NOMO-1 (cell line): ENCODE data around the gene SLC6A6.
"Not testable (repeated sequence)": the region's sequence is repeated elsewhere in the genome, so short reads cannot be mapped to it uniquely, and the experiment has no call there.

Source experiments
- DNase-seq, 2 experiments: peaks; one replicate each; lab custom pipeline; 2025; ENCODE audit not compliant: unreplicated experiment in 2 of 2; lab: John Stamatoyannopoulos, UW

The SLC6A6 gene

DNA sequence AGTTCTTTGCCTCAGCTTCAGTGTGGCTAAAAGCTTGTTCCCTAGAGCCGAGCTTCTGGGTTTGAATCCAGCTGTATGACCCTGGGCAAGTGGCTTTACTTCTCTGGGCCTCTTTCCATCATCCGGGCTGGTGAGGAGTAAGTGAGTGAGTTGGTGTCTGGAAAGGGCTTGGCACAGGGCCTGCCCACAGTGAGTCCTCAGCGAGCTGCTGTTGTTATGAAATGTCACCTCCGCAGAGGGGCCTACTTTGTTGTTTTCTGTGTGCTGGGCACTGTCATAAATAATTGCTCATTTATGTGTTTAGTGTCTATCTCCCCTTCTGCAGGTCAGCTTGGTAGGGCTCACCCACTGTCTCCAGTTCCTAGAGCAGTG, 31.7 kb downstream of the SLC6A6 start:
- DNase-seq: peak in 1 of 2 experiments; percentile 56

DNA sequence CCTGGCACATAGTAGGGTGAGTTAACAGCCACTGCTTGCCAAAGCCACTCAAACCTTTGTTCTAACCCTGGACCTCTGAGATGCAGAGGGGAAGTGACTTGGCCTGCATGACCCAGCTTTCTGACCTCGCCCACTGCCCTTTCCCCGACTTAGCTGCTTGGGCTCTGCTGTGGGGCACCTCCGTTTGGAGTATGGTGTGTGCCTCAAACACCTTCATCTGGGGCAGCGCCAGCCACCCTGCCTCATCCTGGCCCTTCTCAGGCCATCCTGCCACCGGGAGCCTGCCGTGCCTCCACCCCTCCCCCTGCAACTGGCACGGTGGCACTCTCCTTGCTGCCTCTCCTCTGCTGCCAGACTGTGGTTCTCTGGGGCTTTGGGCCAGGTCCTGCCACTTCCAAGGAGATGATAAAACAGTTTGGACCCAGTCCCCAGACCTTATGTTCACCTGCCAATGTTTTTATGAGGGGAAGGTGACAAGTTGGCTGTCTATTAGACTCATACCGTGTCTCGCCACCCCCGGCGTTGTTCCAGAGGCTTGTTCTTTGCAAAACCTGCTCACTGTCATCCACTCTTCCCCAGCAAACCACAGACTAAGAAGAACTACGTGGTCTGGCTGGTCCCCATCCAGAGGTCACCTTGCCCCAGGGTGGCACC, 32.2 kb downstream of the SLC6A6 start:
- peak in 1 of 2 experiments; percentile 56 for DNase-seq

GRCh38 chr3:14435175-14436014, 33.0 kb downstream of the SLC6A6 start:
- no peak for DNase-seq

- no peak for DNase-seq
Observed at GRCh38 chr3:14436954-14437281, 34.5 kb downstream of the SLC6A6 start.

DNA sequence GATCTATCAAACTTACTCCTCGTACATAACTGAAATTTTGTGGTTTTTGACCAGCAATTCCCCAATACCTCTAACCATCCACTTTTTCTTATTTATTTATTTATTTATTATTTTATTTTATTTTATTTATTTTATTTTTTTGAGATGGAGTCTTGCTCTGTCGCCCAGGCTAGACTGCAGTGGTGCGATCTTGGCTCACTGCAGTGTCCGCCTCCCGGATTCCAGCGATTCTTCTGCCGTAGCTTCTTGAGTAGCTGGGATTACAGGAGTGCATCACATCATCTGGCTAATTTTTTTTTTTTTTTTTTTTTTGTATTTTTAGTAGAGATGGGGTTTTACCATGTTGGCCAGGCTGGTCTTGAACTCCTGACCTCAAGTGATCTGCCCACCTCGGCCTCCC, 35.3 kb downstream of the SLC6A6 start:
- not testable (repeated sequence) for DNase-seq

DNA sequence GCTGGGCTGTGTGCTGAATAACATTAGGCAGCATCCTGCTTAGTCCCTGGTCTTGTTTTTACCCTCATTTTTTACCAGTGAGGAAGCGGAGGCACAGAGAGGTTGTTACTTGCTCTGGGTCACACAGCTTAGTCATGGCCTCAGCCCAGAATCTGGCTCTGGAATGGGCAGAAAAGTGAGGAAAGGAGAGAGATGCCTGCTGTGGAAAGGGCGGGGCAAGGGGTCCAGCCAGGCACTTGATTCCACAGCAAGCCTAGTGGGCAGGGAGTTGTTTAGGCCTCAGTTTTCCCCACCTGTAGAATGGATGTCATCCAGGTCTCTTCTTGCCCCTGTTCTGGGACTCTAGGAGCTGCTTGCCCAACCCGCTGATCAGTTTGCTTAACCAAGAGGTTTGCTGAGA, 35.9 kb downstream of the SLC6A6 start:
- no peak for DNase-seq

DNA sequence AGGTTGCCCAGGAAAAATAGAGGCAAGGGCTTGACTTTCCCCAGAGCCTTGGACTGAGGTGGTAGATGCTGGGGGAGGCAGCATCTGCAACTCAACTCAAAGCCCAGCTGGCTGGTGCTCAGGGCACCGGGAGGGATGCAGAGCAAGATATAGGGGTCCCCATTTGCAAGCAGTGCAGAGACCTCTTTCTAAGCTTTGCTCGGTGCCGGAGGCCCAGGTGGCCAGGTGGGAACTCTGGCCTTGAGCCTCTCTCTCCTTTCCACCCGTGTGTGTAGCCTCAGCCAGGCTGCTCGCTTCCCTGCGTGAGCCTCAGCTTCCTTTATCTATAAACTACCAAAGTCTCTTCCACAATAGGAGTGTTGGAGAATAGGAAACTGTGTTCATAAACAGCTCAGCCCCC, 36.5 kb downstream of the SLC6A6 start:
- no peak for DNase-seq

- peak; percentile 82 to 86 for DNase-seq
Observed at GRCh38 chr3:14439501-14440167, 37.2 kb downstream of the SLC6A6 start.

- DNase-seq: peak in 1 of 2 experiments; percentile 8
Observed at GRCh38 chr3:14440168-14440518, 37.7 kb downstream of the SLC6A6 start.

DNA sequence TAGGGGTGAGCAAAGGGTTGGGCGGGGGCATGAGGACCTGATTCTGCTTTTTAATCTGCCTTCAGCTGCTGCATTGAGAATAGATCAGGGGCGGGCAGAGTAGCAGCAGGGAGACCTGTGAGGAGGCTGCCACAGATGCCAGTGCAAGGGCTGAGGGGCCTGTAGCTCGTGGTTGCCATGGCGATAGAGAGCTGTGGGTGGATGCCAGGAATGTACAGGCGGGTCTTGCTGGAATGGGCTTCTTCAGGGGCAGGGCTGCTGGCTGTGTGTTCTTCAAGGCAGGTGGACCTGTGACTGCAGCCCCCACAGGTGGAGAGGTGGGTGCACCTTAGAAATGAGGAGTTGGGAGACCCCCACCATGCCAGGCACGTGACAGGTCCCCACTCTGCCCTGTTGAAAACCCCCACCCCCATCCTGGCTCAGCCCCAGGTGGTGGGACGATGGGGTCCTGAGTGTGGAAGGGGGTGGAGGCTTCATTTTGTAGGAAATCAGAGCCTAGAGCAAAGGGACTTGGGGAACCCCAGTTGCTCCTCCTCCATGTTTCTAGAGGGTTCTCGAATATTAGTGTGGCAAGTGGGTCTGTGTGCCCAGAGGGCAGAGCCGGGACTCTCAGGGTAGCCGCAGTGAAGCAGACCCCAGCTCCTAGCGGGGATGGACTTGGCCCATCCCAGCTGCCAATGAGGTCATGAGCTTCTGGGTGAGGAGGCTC, 38.3 kb downstream of the SLC6A6 start:
- DNase-seq: no peak

DNA sequence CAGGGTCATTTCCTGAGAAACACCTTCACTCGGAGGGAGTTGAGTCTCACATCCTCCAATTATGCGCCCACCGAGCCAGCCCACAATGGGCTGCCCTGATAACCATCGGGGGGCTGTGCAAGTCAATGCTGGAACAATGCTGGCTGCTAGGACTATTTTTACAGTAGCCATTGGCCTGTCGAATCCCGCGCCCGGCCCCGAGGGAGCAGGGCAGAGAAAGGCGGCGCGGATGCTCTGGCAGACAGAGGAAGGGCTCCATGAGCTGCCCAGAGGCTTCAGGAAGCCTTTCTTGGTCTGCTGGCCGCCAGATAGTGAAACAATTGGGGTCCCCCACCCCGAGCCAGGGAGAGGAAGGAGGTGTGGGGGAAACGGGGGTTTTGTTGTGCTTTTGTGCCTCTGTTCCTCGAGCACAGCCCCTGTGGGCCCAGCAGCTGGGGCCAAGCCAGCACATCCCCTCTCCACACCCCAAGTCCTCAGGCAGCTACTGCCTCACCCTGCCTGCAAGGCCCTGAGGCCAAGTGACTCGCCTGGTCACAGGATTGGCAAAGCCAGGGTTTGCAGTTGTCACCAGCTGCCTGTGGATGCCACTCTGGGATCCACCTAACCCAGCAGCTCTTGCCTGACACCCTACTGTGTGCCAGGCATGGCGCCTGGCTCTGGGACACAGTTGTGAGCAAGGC, 39.0 kb downstream of the SLC6A6 start:
- DNase-seq: no peak

- no peak for DNase-seq
Observed at GRCh38 chr3:14441920-14442300, 39.5 kb downstream of the SLC6A6 start.

DNA sequence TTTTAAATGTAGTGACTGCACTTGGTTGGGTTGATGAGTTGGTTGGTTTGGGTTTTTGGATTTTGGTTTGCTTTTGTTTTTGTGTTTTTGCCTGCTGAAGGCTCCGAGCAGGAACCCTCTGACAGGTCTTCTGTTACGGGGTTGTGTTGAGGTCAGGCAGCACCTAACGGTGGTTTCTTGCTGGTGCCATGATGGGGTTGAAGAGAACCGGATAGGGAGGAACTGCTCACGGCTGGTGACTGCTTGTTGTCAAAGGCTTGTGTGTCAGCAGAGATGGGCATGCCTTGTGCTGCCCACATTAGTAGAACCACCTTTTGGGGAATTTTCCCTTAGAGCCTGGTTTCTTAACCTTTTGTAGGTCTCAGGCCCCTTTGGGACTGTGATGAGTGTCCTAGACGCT, 42.0 kb downstream of the SLC6A6 start:
- no peak for DNase-seq

GRCh38 chr3:14445773-14446172, 43.4 kb downstream of the SLC6A6 start:
- DNase-seq: no peak

GRCh38 chr3:14446988-14447570, 44.7 kb downstream of the SLC6A6 start:
- DNase-seq: no peak

DNA sequence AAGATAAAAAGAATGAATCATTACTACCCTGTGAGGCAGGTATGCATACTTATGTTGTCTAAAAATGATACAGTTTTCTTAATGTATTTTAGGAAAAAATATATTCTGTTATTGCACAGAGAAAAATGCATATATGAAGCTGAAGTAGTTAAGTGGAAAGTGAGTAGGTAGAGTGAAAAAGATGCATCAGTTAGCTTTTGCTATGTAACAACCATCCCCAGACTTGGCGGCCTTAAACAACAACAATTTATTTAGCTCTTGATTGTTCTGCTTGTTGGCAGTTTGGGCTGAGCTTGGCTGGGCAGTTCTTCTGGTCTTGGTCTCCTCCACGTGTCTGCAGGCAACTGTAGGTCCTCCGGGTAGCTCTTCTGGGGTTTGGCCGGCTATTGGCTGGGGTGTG, 45.7 kb downstream of the SLC6A6 start:
- no peak for DNase-seq

DNA sequence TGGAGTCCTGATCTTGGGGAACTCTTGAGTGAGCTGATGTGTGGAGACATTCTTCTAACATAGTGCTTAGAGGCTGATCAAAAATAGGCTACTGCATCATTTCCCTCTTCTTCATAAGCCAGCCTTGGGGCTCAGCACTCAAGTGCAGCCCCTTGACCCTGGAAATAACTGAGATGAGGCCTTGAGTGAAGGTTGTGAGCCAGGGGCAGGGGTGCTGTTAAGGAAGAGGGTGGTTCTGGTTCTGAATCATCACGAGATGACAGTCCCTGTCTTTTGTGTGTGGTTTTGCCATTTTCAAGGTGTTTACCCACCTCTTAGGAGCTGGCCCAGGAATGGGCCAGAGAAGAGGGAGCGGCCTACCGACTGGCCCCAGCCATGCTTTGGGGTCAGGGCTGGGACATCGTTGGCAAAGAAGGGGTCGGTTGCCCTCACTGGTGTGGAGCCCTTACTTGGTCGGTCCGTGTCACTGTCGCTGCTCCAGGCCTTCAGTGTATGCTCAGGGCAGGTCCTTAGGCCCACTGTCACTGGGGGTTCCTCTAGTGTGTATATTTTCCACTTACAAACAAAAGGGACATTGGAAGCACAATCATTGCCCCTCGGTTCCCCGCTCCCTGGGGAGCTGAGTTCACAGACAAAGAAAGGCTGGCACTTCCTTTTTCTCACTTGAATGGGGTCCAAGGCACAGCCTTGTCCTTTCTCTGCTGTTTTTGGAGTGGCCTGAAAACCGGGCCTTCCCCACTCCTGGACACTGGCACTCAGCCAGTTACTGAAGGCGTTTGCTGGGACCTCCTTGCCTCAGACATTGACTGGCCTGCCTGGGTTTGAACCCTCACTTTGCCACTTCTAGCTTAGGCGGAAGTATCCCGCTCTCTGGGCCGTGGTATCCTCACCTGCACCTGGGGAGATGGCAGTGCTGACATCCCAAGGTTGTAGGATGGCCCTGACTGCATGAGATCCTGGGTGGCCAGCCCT, 46.6 kb downstream of the SLC6A6 start:
- no peak for DNase-seq

DNA sequence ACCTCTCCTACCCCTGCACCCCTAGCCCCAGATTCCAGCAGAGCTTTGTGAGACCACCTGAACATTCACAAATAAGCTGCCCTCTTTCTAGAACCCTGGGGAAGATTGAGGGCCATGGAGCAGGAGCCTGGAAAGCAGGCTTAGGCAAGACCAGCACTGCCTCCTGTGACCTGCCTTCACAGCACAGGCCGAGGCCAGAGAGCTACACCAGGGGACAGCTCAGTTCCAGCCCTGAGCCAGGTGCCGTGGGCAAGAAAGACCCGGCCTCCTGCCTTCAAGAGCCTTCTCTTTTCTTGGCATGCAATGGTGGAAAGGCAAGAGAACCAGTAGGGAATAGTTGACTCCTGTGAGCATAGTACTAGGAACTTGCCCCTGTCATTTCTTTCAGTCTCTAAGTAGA, 48.1 kb downstream of the SLC6A6 start:
- no peak for DNase-seq

GRCh38 chr3:14450922-14451606, 48.7 kb downstream of the SLC6A6 start:
- DNase-seq: no peak
